ENCODE measurements around the gene TEX10.
"Not testable (repeated sequence)": the region's sequence is repeated elsewhere in the genome, so short reads cannot be mapped to it uniquely, and the experiment has no call there.

Gene TEX10

DNA sequence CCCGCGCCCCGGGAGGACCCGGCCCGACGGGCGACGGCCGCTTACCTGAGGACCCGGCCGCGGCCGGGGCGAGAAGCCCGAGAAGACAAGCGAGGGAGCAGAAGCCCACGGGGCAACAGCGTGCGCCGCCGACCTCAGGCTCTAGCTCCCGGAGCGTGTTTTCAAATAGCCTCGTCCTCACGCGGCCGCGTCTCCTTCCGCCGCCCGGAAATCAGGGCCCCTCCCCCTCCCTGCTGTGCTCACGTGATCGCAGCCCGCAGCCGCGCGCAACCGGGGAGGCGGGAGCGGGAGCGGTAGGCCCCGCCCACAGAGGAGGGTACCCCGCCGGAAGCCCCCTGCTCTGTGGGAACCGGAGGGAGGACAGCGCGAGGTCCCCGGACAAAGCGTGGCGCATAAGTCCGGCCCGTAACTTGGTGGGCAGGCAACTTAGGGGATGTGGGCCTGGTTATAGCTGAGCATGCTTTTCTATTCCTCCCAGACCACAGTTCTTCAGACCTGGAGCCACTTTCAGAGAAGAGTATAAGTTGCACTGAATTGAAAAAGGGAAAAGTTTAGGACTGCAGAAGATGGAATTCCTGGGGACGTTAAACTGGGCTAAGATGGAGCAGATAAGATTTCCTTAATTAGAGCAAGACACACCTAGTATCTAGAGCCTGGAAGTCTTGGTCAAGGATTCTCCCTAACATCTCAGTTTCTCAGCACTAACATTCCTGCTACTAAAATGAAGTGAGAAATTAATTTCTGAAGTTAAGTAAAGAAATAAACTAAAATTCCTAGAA, at the start of gene TEX10:
TSS of gene TEX10 (minus strand) at position 216 of the 779 bp plus-strand sequence. CDS start 3,579 bp downstream, outside the sequence.
- DNase-seq, result peak; percentile 87

DNA sequence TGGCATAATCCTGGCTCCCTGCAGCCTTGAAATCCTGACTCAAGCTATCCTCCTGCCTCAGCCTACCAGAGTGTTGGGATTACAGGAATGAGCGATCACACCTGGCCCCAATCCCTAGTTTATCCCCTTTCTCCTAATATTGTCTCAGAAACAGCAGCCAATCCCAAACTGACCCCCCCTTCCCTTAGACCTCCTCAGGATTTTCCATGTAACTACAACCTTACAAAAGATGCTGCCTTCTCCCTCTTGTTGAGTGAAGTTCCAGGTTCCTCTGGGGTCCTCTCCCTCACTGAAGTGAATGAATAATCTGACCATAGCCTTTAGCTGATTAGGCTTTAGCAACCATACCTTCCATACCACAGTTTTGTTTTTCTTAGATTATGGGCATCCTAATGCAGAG, 48.3 kb upstream of the TEX10 start:
- no peak for DNase-seq

DNA sequence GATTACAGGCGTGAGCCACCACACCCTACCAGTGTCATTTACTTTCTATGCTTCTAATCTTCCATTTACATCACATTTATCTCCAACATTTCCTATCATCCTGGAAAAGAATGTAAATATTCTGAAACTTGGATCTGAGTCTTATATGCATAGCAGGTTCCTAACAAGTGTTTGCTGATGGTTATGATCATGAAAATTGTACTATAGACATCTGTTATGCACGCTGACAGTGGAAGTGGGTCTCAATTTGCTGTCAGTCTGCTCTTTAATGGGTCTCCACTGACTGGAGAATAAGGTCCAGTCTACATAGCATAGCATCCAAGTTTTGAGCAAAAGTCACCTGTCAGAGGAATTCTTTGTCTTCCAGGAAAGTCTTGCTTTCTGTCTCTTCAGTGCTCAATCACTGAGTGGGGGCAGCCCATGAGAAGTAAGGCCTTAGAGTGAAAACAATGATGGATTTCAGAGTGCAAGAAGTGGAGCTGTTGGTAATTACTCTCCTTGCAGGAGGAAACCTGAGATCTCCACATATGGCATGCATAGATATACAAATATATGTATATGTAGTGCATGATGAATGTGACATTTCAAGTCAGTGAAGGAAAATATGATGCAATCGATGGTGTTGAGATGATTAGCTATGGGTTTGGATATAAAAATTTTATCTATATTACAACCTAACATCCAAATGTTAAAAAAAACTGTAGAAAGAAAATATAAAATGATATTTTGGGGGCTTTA, 45.0 kb upstream of the TEX10 start:
- DNase-seq, result no peak

DNA sequence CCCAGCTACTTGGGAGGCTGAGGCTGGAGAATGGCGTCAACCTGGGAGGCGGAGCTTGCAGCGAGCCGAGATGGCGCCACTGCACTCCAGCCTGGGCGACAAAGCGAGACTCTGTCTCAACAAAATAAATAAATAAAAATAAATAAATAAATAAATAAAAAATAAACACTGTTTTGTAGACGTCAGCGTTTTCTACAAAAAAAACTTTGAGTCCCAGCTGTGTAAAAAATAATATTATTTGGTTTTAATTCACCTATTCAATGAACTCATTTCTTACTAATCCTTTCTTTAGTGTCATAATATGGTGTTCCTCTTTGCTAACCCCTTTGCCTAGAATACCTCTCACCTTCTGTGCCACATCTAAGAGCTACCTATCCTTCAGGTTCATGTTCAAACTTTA, 44.0 kb upstream of the TEX10 start:
- no peak for DNase-seq

DNA sequence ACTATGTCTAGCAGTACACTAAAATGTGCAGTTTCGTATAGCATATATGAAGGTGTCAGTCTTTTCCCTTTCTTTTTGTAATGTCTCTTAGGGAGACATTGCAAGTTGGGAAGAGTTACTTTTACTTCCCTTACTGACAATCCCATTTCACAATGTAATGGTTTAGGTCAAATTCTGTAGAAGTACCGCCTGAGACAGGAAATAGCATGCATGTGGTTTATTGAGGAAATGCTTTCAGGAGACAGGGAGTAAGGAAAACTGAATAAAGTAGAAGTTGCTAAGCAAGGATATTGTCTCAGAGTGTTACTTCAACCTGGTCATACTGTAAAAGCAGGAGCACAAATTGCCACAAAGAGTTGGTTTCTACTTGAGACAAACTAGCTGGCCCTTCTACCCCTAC, 42.1 kb upstream of the TEX10 start:
- DNase-seq, result no peak

DNA sequence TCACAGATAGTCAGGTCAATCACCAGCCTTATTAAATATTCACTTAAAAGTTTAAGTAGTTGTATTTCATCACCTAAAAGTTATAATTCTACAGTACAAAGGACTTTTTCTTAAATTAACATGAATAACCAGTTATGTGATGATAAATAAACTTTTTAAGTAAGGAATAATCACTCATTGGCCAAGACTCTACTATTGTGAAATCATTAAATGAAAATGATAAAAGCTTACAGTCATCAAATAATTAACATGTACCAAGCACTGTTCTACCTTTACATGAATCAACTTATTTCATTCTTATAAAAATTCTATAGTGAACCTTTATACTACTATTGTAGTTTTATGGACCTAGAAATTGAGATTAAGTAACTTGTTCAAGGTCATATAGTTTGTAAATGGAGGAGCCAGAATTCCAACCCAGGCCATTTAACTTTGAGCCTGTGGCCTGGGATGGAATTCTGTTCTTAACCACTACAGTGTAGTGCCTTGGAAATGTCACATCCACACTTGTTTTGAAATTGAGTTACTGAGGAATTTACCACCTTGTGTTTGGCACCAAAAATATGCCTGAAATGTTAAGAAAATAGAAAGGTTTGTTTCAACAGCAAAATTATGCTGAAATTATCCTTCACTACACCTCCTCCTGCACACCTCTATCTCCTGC, 41.4 kb upstream of the TEX10 start:
- no peak for DNase-seq

DNA sequence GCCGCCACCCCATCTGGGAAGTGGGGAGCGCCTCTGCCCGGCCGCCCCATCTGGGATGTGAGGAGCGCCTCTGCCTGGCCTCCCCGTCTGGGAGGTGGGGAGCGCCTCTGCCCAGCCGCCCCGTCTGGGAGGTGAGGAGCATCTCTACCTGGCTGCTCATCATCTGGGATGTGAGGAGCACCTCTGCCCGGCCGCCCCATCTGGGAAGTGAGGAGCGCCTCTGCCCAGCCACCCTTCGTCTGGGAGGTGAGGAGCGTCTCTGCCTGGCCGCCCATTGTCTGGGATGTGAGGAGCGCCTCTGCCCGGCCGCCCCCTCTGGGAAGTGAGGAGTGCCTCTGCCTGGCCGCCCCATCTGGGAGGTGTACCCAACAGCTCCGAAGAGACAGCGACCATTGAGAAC, 40.2 kb upstream of the TEX10 start:
- not testable (repeated sequence) for DNase-seq

DNA sequence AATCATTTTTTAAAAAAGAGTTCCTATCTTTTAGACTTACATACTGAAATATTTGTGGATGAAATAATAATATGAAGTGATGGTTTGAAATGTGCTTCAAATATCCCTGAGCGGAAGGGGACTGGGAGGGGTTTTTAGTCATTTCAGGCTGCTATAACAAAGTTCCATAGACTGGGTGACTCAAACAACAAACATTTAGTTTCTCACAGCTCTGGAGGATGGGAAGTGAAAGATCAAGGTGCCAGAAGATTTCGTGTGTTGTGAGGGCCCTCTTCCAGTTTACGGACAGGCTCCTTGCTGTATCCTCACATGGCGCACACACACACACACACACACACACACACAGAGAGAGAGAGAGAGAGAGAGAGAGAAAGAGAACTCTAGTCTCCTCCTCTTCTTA, 27.1 kb upstream of the TEX10 start:
- DNase-seq, result no peak

DNA sequence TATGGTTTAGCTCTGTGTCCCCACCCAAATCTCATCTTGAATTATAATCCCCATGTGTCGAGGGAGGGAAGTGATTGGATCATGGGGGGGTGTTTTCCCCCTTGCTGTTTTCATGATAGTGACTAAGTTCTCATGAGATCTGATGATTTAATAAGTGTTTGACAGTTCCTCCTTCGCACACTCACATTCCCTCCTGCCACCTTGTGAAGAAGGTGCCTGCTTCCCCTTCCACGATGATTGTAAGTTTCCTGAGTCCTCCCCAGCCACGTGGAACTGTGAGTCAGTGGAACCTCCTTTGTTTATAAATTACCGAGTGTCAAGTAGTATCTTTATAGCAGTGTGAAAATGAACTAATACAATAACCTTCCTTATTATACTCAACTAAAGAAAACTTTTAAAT, 24.3 kb upstream of the TEX10 start:
- no peak for DNase-seq

DNA sequence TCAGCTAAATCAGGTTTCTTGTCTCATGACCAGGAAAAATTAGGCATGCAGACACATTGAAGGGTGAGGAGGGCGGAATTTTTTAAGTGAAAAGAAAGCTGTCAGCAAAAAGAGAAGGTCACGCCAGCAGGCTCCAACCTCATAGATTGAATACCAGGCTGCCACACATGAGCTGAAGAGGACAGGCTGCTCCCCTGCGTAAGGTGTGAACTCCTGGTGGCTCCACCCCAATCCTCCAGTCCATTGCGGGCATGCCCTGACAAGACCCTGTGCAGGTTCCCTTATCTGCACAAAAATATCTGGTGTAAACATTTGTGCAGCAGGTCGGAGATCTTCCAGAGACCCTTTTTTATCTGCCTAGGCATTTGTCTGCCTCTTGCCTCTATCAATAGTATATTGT, 22.9 kb upstream of the TEX10 start:
- DNase-seq, result no peak

DNA sequence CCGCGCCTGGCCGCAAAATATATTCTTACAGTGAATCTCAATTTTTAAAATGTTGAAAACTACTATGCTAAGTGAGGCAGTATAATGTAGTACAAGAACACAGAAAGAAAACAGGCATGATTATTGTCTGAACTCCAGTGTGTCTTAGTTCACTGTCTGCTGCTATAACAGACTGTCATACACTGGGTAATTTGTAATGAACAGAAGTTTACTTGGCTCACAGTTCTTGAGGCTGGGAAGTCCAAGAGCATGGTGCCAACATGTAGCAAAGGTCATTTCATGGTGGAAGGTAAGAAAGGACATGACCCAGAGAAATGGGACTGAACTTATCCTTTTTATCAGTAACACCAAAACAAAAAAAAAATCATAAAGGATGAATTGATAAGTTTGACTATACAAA, 19.9 kb upstream of the TEX10 start:
- no peak for DNase-seq

DNA sequence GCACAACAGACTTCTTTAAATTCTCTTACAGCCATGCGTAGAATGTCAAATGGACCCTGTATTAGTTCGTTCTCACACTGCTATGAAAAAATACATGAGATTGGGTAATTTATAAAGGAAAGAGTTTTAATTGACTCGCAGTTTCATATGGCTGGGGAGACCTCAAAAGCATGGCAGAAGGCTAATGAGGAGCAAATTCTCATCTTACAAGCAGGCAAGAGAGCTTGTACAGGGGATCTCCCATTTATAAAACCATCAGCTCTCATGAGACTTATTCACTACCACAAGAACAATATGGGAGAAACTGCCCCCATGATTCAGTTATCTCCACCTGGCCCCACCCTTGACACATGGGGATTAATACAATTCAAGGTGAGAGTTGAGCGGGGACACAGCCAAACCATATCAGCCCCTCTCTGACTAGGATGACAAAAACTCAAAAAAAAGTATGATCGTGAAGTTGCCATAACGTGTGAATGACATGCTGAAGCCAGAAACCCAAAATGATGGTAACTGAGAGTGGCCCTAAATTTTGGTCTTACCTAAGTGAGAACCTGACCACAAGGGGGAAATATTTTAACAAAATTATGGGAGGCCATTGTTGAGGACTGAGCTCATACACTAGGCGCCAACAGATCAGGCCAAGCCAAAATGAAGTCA, 17.5 kb upstream of the TEX10 start:
- no peak for DNase-seq

DNA sequence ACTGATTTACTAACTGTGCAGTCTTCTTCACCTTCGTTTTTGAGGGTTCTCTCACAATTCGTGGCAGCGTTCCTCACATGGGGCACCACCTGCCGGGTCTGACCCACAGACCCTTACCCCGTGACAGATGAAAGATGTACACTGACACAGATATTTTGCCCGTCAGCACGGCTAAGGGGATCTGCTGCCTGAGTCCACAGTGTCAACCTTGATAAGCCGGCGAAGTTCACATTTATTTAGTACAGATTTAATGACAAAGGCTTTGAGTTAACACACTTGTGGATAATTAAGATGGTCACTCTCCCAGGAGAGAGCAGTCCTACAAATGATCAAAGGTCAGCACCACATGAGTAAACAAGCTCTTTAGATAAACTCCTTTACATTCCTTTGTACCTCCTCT, 15.9 kb upstream of the TEX10 start:
- no peak for DNase-seq

DNA sequence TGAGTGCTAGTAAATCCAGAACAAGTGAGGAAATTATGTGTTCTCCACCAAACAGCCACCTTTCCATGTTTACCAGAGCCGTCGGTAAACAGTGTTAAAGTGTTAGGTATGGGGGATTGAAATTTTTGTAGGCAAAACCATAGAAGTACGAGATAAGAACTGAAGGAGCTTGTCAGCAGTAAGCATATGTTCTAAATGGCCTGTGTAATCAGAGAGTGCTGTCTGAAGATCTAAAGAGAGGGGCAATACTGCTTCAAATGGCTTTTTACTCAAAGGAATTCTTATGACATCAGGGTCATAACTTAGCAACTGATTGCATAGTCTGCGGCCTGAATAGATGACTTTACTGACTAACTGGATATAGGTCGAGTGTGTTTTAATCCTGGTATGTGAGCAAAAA, 13.4 kb upstream of the TEX10 start:
- DNase-seq, result no peak

DNA sequence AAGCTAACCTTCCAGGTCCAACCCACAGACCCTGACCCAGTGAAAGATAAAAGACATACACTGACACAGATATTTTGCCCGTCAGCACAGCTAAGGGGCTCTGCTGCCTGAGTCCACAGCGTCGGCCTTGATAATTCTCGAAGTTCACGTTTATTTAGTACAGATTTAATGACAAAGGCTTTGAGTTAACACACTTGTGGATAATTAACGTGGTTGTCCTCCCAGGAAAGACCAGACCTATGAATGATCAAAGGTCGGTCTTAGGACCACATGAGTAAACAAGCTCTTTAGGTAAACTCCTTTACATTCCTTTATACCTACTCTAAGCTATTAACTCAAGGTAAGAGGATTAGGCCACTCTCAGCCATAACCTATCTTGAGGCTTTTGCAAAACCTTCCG, 11.3 kb upstream of the TEX10 start:
- DNase-seq, result no peak

DNA sequence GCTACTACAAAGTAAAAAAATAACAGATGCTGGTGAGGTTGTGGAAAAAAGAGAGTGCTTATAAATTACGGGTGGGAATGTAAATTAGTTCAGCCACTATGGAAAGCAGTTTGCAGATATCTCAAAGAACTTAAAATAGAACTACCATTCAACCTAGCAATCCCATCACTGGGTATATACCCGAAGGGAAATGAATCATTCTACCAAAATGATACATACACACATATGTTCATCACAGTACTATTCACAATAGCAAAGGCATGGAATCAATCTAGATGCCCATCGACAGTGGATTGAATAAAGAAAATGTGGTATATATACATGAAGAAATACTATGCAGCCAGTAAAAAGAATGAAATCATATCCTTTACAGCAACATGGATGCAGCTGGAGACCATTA, 6.3 kb upstream of the TEX10 start:
- DNase-seq, result no peak

DNA sequence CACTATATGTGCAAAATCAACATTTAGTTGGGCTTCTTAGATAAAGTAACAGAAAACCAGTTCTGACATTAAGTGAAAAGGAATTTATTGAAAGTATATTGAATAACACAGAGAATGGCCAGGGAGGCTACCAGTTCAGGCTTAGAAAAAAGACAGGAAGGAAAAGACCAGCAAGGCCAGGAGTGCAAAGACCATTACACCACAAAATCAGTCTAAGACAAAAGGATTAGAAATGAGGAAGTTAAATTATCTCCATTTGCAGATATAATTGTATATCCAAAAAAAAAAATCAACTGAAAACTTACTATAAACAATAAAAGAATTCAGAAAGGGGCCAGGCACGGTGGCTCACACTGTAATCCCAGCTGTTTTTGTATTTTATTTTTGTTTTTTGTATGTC, 4.8 kb upstream of the TEX10 start:
- DNase-seq, result no peak

DNA sequence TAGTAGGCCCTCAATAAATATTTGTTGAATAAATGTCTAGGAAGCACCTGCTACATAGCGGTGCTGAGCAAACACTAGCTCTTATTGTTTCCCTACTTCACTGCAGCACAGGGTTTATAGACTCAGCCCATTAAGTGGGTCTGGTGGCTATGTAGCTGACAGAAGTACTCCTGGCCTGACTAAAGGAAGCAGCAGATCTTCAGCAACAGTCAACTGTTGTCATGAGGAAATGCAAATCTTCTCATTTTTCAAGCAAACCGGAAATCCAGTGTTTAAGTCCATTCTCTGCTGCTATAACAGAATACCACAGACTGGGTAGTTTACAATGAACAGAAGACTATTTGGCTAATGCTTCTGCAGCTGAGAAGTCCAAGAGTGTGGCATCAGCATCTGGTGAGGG, 2.8 kb upstream of the TEX10 start:
- DNase-seq, result peak; percentile 82

DNA sequence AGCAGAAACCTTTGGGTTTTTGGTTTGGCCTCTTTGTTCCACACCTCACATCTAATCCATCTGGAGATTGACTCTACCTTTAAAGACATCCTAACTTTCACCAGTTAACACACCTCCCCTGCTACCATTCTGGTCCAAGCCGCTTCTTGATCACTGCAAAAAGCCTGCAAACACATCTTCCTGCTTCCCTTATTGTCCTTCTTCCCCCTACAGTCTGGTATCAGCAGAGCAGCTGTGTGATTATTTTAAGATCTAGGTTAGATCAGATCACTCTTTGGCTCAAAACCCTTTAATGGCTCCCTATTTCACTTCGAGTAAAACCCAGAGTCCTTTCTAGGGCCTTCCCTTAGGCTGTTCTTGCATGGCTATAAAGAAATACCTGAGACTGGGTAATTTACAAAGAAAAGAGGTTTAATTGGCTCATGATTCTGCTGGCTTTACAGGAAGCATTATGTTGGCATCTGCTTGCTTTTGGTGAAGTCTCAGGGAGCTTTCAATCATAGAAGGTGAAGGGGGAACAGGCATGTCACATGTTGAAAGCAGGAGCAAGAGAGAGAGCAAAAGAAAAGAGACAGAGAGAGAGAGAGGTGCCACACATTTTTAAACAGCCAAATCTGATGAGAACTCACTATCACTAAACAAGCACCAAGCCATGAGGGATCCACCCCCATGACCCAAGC, 1.5 kb upstream of the TEX10 start:
- DNase-seq, result no peak

DNA sequence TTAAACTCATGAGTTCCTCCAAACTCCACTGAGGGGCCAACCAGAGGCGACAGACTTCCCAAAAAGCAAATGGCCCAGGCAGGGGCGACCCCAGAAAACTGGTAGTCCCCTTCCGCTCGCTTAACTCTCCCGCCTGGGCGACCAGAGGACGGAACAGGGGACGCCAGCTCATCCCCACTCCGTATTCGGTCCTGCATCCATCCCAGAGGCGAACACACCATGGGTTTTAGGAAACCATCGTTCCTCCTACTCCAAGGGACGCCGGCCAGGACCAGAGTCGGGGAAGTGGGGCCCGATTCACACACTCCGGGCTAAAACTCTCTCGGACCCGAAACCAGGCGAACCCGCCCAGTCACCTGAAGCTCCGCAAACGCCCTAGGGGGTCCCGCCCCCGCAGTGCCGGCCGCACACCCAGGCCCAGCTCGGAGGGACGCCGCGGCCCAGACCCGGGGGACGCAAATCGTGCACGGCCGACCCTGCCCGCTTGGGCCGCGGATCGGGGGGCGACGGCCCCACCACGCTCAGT, 478 bp downstream of the TEX10 start:
- peak; percentile 33 for DNase-seq

DNA sequence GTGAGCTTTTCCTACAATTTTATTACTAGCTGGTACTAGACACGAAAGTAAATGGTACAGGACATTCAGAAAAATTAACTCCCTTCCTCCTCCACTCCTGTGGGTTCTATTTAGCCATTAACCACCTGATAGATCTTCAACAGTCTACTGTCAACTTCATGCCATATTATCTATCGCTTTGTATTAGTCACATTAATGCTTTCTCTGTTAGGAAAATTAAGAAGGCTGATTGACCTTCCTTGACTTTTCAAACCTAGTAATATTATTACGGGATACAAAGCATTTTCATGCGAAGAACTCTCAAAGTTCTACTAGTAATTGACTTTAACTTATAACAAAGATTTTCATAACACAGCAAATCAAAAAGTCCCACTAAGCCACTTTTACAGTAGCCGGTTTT, 1.2 kb downstream of the TEX10 start:
- DNase-seq, result no peak

DNA sequence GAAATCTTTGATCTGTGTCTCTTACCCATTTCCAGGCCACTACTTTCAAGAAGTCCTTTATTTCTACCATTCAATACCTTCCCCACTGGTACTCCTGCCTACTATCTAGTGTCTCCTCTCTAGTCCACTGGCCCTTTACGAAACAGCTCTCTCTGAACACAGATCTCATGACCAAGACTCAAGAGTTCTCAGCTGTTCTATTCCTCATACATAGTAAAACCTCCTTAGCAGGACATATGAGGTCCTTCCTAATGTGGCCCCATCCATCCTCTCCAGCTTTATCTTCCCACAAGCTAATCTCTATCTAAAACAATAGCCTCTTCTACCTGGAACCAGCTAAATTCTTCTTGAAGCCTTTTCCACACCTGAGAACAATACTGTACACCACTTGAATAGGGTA, 2.6 kb downstream of the TEX10 start:
- no peak for DNase-seq

DNA sequence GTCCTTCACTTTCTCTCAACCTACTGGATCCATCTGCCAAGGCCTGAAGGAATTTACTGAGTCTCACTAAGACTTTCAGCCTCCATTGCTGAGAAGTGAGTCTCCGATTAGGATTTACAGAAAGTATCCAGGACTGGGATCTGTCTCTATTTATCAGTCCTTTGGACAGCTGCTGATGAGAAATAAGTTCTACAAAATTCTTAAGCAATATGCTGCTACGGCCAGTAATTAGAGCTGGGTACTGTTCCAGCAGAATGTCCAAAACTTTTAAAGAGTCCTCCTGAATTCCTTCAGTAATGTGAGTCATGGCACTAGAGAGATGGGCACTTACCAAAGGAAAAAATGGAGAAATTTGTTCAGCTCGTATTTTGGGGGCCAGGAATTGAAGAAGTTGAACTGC, 5.9 kb downstream of the TEX10 start:
- DNase-seq, result no peak
